Measurements from ENCODE around the gene LRRC3C. TPM values are rescaled to one million over a fixed set of nuclear protein-coding genes. Genes with fewer than 3 reads are reported as not detected.
A peak's percentile ranks its signal among the peaks of the same experiment; 100 is the strongest.

LRRC3C gene
- total RNA-seq, 1 donor from 2014 or later, result not detected

DNA sequence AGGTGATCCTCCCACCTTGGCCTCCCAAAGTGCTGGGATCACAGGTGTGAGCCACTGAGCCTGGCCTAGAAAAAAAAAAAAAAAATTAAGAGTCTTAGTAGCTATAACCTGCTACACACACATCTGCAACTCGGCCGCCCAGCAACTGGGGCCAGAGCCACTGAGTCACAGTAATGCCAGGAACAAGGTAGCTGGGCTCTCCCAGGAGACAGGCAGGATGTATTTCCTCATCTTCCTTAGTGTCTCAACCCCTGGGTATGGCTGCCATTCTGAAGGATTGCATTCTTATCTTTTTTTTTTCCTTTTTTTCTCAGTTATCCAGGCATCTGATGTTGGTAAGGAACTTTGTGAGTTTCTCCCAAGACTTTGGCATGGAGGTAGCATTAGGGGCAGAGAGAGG is 46.0 kb downstream of the LRRC3C start:
- TF ChIP-seq, protein P1, sequence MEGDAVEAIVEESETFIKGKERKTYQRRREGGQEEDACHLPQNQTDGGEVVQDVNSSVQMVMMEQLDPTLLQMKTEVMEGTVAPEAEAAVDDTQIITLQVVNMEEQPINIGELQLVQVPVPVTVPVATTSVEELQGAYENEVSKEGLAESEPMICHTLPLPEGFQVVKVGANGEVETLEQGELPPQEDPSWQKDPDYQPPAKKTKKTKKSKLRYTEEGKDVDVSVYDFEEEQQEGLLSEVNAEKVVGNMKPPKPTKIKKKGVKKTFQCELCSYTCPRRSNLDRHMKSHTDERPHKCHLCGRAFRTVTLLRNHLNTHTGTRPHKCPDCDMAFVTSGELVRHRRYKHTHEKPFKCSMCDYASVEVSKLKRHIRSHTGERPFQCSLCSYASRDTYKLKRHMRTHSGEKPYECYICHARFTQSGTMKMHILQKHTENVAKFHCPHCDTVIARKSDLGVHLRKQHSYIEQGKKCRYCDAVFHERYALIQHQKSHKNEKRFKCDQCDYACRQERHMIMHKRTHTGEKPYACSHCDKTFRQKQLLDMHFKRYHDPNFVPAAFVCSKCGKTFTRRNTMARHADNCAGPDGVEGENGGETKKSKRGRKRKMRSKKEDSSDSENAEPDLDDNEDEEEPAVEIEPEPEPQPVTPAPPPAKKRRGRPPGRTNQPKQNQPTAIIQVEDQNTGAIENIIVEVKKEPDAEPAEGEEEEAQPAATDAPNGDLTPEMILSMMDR (IDR thresholded peaks at IDR 0.05; ENCODE audit: unreplicated experiment), result no peak
- Mint-ChIP-seq H3K27me3 (peaks cover 50% of the 10 kb centered on the region), H3K27ac (no peak overlapping the region), H3K9me3 (ENCODE audit: low read depth) (no peaks in the 10 kb centered on the region), H3K4me1 (ENCODE audit: low read depth) (no peaks in the 10 kb centered on the region), H3K36me3 (ENCODE audit: insufficient read depth) (no peaks in the 10 kb centered on the region), H3K4me3 (ENCODE audit: low read depth) (no peak overlapping the region)
- DNase-seq (ENCODE audit: low spot score, unreplicated experiment), result no peak

DNA sequence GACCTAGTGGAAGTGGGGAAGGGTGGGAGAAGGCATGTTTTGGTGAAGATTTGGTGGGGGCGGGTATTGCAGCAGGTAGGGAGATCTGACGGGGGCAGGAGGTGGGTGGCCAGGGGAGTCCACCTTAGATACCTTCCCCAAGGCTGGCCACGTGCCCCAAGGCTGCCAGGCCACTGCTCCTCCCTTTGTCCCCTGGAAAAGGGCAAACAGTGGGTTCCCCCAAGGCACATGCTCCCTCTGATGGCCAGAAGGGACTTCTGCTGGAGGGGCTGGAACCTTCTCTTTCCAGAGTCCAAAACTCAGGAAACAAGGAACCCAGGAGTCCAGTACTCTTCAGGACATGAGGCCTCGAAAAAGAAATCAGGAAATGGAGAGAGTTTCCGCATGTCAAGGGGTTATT is 46.9 kb downstream of the LRRC3C start:
- no peaks in the 10 kb centered on the region for H3K4me1 Mint-ChIP-seq (ENCODE audit: low read depth)
- no peaks in the 10 kb centered on the region for H3K36me3 Mint-ChIP-seq (ENCODE audit: insufficient read depth)
- no peak overlapping the region for H3K4me3 Mint-ChIP-seq (ENCODE audit: low read depth)
- DNase-seq (ENCODE audit: low spot score, unreplicated experiment), result no peak
- H3K27ac Mint-ChIP-seq, result no peak overlapping the region
- H3K27me3 Mint-ChIP-seq, result peaks cover 47% of the 10 kb centered on the region
- TF ChIP-seq, protein P1 (IDR thresholded peaks at IDR 0.05; ENCODE audit: unreplicated experiment), result no peak
- H3K9me3 Mint-ChIP-seq (ENCODE audit: low read depth), result no peaks in the 10 kb centered on the region

DNA sequence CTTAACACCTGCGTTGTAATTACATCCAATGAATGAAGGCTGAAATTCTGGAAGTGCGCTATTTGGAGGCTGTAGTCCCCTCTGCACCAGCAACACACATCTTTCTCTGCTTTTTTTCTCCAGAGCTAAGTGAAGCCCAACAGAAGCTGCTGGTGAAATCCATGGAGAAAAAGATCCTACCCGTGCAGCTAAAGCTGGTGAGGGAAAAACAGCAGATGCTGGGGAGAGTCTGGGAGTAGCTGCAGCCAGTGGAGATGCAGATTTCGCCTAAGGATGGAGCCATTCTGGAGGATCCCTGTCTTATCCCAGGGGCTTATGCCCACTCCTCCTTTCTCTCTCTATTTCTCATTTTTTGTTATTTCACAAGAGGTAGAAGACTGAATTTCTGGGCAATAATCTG is 48.3 kb downstream of the LRRC3C start:
- H3K9me3 Mint-ChIP-seq (ENCODE audit: low read depth), result no peaks in the 10 kb centered on the region
- H3K27ac Mint-ChIP-seq, result no peak overlapping the region
- H3K4me3 Mint-ChIP-seq (ENCODE audit: low read depth), result no peak overlapping the region
- TF ChIP-seq, protein P1 (IDR thresholded peaks at IDR 0.05; ENCODE audit: unreplicated experiment), result no peak
- no peak for DNase-seq (ENCODE audit: low spot score, unreplicated experiment)
- peaks cover 3% of the 10 kb centered on the region for H3K4me1 Mint-ChIP-seq (ENCODE audit: low read depth)
- peaks cover 35% of the 10 kb centered on the region for H3K27me3 Mint-ChIP-seq
- no peaks in the 10 kb centered on the region for H3K36me3 Mint-ChIP-seq (ENCODE audit: insufficient read depth)

DNA sequence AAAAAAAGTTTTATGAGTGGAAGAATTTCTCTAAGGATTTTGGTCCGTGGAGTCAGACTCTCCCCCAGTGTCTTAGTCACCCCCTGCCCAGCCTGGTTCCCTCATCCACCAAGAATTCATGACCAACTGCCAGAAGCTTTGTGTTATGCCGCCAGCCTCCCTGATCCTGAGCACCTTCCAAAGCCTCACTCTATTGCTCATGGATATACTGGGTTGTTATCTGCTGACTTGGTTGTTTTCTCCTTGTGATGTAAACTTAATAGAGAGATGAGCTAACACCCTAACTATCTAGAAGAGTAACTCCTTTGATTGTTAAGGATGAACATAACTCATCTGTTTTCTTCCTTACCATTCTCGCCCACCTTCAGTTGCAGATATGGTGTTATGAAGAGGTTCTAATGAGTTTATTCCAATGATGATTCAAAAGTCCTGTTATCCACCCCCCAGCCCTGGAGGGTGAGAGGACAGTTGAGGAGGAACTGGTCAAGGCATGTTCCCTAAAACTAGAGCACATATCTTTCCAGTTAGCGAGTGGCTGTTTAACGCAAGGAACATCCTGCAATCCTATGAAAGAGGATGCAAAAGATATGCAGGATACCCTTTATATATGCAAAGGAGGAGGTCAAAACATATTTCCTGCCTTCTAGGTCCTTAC is 51.6 kb downstream of the LRRC3C start:
- Mint-ChIP-seq H3K4me3 (ENCODE audit: low read depth) (peak overlapping the region; percentile 49), H3K9me3 (ENCODE audit: low read depth) (no peaks in the 10 kb centered on the region), H3K4me1 (ENCODE audit: low read depth) (peaks cover 11% of the 10 kb centered on the region), H3K36me3 (ENCODE audit: insufficient read depth) (peaks cover under 1% of the 10 kb centered on the region), H3K27me3 (peaks cover 13% of the 10 kb centered on the region), H3K27ac (no peak overlapping the region)
- no peak for DNase-seq (ENCODE audit: low spot score, unreplicated experiment)
- TF ChIP-seq, protein P1 (IDR thresholded peaks at IDR 0.05; ENCODE audit: unreplicated experiment), result no peak

DNA sequence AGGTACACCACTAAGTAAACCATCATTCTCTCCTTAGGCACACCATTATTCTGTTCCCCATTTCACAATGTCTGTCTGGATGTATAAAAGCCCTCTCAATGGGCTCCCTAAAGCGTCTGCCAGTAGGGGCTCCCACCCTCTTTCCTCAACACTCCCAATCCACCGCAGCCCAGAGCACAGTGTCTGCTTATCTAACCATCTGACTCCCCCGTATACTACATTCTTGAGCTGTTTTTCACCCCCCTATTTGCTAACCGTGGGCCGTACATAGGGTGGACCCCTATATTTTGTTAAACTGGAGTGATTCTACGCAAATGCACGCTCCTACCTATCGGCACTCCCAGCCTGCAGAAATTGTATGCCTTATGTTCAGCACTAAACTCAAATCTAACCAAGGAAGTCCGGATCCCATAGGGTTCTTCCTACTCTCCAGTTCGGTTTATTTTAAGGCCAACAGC is 52.4 kb downstream of the LRRC3C start:
- Mint-ChIP-seq H3K9me3 (ENCODE audit: low read depth) (no peaks in the 10 kb centered on the region), H3K36me3 (ENCODE audit: insufficient read depth) (peaks cover 5% of the 10 kb centered on the region), H3K27ac (peak overlapping the region; percentile 96), H3K27me3 (peaks cover 9% of the 10 kb centered on the region), H3K4me1 (ENCODE audit: low read depth) (peaks cover 11% of the 10 kb centered on the region), H3K4me3 (ENCODE audit: low read depth) (peak overlapping the region; percentile 86)
- TF ChIP-seq, protein P1 (IDR thresholded peaks at IDR 0.05; ENCODE audit: unreplicated experiment), result peak; percentile 26
- DNase-seq (ENCODE audit: low spot score, unreplicated experiment), result peak; percentile 13
